H1 (cell line): ENCODE results near the gene NOL12. TPM values are rescaled to one million over a fixed set of nuclear protein-coding genes. Genes with fewer than 3 reads are reported as not detected.

Experiments
- CTCF ChIA-PET: fragments of 300-600 bp; sonication (Branson Sonifier 250); formaldehyde crosslinking; loops from one replicate; lab custom pipeline; 2021; ENCODE audit not compliant: partially characterized antibody; lab: Charles Lee
- POLR2A ChIA-PET: fragments of 300-600 bp; sonication (Branson Sonifier 250); formaldehyde crosslinking; loops from one replicate; lab custom pipeline; 2021; ENCODE audit warnings: inconsistent platforms; ENCODE audit not compliant: partially characterized antibody; lab: Charles Lee
- DNase-seq, 2 experiments: peaks; one replicate each; pipeline versions ENCODE4 v3.0.0 to v3.0.0-alpha.2; 2010 to 2022; ENCODE audit warnings: low spot score in 2 of 2, low read depth in 1 of 2, mixed read lengths in 1 of 2
- FAIRE-seq: peaks from 2 replicates; lab custom pipeline; 2011; peaks lifted over from hg19 to GRCh38; lab: Jason Lieb, UNC
- H2AFZ ChIP-seq: 2 replicates; pipeline ENCODE4 v1.8.1; 2012; ENCODE audit warnings: low read length, inconsistent platforms
- H2AK5ac ChIP-seq: 2 replicates; pipeline ENCODE4 v1.6.1; 2013; ENCODE audit warnings: low read depth, low read length
- H2BK120ac ChIP-seq: replicated peaks from 2 replicates; pipeline ENCODE3; 2013; ENCODE audit warnings: low read depth, low read length, inconsistent platforms
- H2BK12ac ChIP-seq: 2 replicates; pipeline ENCODE4 v1.6.1; 2013; ENCODE audit warnings: low read depth, low read length
- H2BK15ac ChIP-seq: 2 replicates; pipeline ENCODE4 v1.6.1; 2013; ENCODE audit warnings: low read length
- H2BK20ac ChIP-seq: 2 replicates; pipeline ENCODE4 v1.6.1; 2013; ENCODE audit warnings: low read length
- H2BK5ac ChIP-seq: 2 replicates; pipeline ENCODE4 v1.6.1; 2013; ENCODE audit warnings: low read depth, low read length
- H3K14ac ChIP-seq: 2 replicates; pipeline ENCODE4 v1.6.1; 2013; ENCODE audit warnings: inconsistent platforms; ENCODE audit not compliant: insufficient read length
- H3K18ac ChIP-seq: 2 replicates; pipeline ENCODE4 v1.6.1; 2013; ENCODE audit warnings: low read length; ENCODE audit errors: extremely low read depth
- H3K23ac ChIP-seq: 2 replicates; pipeline ENCODE4 v1.6.1; 2013; ENCODE audit warnings: inconsistent platforms; ENCODE audit not compliant: insufficient read length
- H3K23me2 ChIP-seq: 2 replicates; pipeline ENCODE4 v1.6.1; 2013; ENCODE audit warnings: low read depth, low read length
- H3K27ac ChIP-seq: 2 replicates; pipeline ENCODE4 v1.6.1; 2011; ENCODE audit warnings: low read depth, low read length, inconsistent platforms
- H3K27me3 ChIP-seq, 4 experiments: replicated peaks in 1 of 4; 1 replicate in 1 of 4; 2 replicates in 3 of 4; pipeline versions ENCODE4 v1.6.1 to v1.8.1; 2011 to 2013; ENCODE audit warnings: low read length in 3 of 4, mild to moderate bottlenecking in 3 of 4, inconsistent platforms in 2 of 4, mixed read lengths in 2 of 4, moderate library complexity in 1 of 4; ENCODE audit not compliant: control insufficient read depth in 3 of 4, insufficient read depth in 3 of 4; ENCODE audit errors: extremely low read depth in 1 of 4
- H3K36me3 ChIP-seq, 4 experiments: 2 replicates each; pipeline versions ENCODE4 v1.6.1 to v1.8.1; 2011 to 2013; ENCODE audit warnings: mild to moderate bottlenecking in 4 of 4, low read length in 3 of 4, moderate library complexity in 2 of 4, control low read depth in 1 of 4, inconsistent platforms in 1 of 4; ENCODE audit not compliant: insufficient read depth in 4 of 4, control insufficient read depth in 2 of 4
- H3K4ac ChIP-seq: replicated peaks from 2 replicates; pipeline ENCODE3; 2013; ENCODE audit warnings: low read length, low read depth, mixed read lengths, inconsistent platforms; ENCODE audit not compliant: insufficient read length
- H3K4me1 ChIP-seq, 4 experiments: replicated peaks in 1 of 4; 1 replicate in 1 of 4; 2 replicates in 3 of 4; pipeline versions ENCODE4 v1.6.1 to v1.8.1; 2011 to 2013; ENCODE audit warnings: low read length in 3 of 4, inconsistent platforms in 2 of 4, mixed read lengths in 1 of 4; ENCODE audit not compliant: insufficient read depth in 4 of 4, control insufficient read depth in 3 of 4
- H3K4me2 ChIP-seq, 2 experiments: 2 replicates each; pipeline versions ENCODE4 v1.6.1 to v1.8.1; 2011 to 2013; ENCODE audit warnings: low read depth in 2 of 2, low read length in 2 of 2, control low read depth in 1 of 2, inconsistent platforms in 1 of 2, mild to moderate bottlenecking in 1 of 2; ENCODE audit not compliant: insufficient read depth in 1 of 2
- H3K4me3 ChIP-seq, 4 experiments: fragments of 200-600, 300-600 bp in 1 of 4; sonication (generic), shearing (Covaris generic), sonication (Bioruptor Twin) in 1 of 4; 2 replicates each; pipeline versions ENCODE4 v1.5.1 to v1.8.1; 2011 to 2016; ENCODE audit warnings: low read length in 4 of 4, low read depth in 3 of 4, control low read depth in 2 of 4, inconsistent platforms in 2 of 4, mild to moderate bottlenecking in 2 of 4, mixed read lengths in 1 of 4, moderate library complexity in 1 of 4; ENCODE audit not compliant: insufficient read depth in 2 of 4; ENCODE audit errors: extremely low read depth in 1 of 4
- H3K56ac ChIP-seq: replicated peaks from 2 replicates; pipeline ENCODE3; 2013; ENCODE audit warnings: low read depth, mild to moderate bottlenecking, mixed read lengths, low read length, inconsistent platforms; ENCODE audit not compliant: insufficient read length
- H3K79me1 ChIP-seq: 2 replicates; pipeline ENCODE4 v1.6.1; 2013; ENCODE audit warnings: low read depth, low read length, control low read depth
- H3K79me2 ChIP-seq, 2 experiments: 2 replicates each; pipeline versions ENCODE4 v1.6.1 to v1.8.1; 2012 to 2013; ENCODE audit warnings: low read length in 2 of 2, mild to moderate bottlenecking in 2 of 2, inconsistent platforms in 1 of 2; ENCODE audit not compliant: insufficient read depth in 2 of 2, control insufficient read depth in 1 of 2
- H3K9ac ChIP-seq, 4 experiments: replicated peaks in 1 of 4; 1 replicate in 1 of 4; 2 replicates in 3 of 4; pipeline versions ENCODE4 v1.6.1 to v1.8.1; 2011 to 2013; ENCODE audit warnings: low read depth in 3 of 4, low read length in 3 of 4, control low read depth in 2 of 4, mild to moderate bottlenecking in 2 of 4, moderate library complexity in 2 of 4, inconsistent platforms in 1 of 4; ENCODE audit errors: extremely low read depth in 1 of 4
- H3K9me3 ChIP-seq, 2 experiments: 2 replicates each; pipeline versions ENCODE4 v1.6.1 to v1.8.1; 2012 to 2013; ENCODE audit warnings: mild to moderate bottlenecking in 2 of 2, moderate library complexity in 2 of 2, control low read depth in 1 of 2, inconsistent platforms in 1 of 2, low read depth in 1 of 2, low read length in 1 of 2, mixed read lengths in 1 of 2; ENCODE audit not compliant: insufficient read depth in 2 of 2
- H4K20me1 ChIP-seq, 2 experiments: replicated peaks in 1 of 2; 2 replicates each; pipeline versions ENCODE3 to v1.8.1; 2011 to 2013; ENCODE audit warnings: inconsistent platforms in 2 of 2, low read length in 2 of 2, mild to moderate bottlenecking in 1 of 2; ENCODE audit not compliant: insufficient read depth in 2 of 2, control insufficient read depth in 1 of 2
- H4K5ac ChIP-seq: 2 replicates; pipeline ENCODE4 v1.6.1; 2013; ENCODE audit warnings: low read length, low read depth, mixed read lengths, inconsistent platforms; ENCODE audit not compliant: insufficient read length
- H4K8ac ChIP-seq: 2 replicates; pipeline ENCODE4 v1.8.0; 2013; ENCODE audit warnings: mild to moderate bottlenecking, moderate library complexity, low read length, inconsistent platforms; ENCODE audit not compliant: insufficient read depth; ENCODE audit errors: extremely low read depth
- H4K91ac ChIP-seq: replicated peaks from 2 replicates; pipeline ENCODE3; 2013; ENCODE audit warnings: low read length, mixed read lengths, inconsistent platforms; ENCODE audit not compliant: insufficient read length
- ATF2 ChIP-seq: IDR thresholded peaks from 2 replicates; pipeline ENCODE4 v1.6.1; 2012; ENCODE audit warnings: low read length, inconsistent platforms
- BACH1 ChIP-seq: IDR thresholded peaks from 2 replicates; pipeline ENCODE4 v1.6.1; 2012; ENCODE audit warnings: low read length, improper control_type of control experiment
- BRCA1 ChIP-seq: IDR thresholded peaks from 2 replicates; pipeline ENCODE4 v1.6.1; 2012; ENCODE audit warnings: low read depth, low read length, improper control_type of control experiment
- HDAC2 ChIP-seq, 2 experiments: fragments of 300-600 bp in 1 of 2; sonication (generic) in 1 of 2; IDR thresholded peaks; 2 replicates each; pipeline ENCODE4 v1.6.1; 2011 to 2012; ENCODE audit warnings: low read depth in 2 of 2, low read length in 2 of 2, mild to moderate bottlenecking in 2 of 2, moderate library complexity in 2 of 2, borderline replicate concordance in 1 of 2, inconsistent platforms in 1 of 2
- KDM5A ChIP-seq: fragments of 200-600 bp; IDR thresholded peaks from 2 replicates; pipeline ENCODE4 v1.7.1; 2012; ENCODE audit warnings: mild to moderate bottlenecking, low read length, inconsistent platforms, mixed read lengths
- SP4 ChIP-seq: IDR thresholded peaks from 2 replicates; pipeline ENCODE4 v1.6.1; 2012; ENCODE audit warnings: low read length, inconsistent platforms
- WGBS, 2 experiments: shearing (Covaris generic) in 1 of 2; methylation state at CpG; one replicate each; pipeline versions ENCODE4 v1.1.6 to v1.1.7; 2013 to 2015; ENCODE audit warnings: low lambda C conversion rate in 2 of 2, mixed read lengths in 2 of 2, inconsistent platforms in 1 of 2, low coverage in 1 of 2, missing lambda C conversion rate in 1 of 2; ENCODE audit not compliant: insufficient replicate concordance in 2 of 2, insufficient coverage in 1 of 2, insufficient read length in 1 of 2; ENCODE audit errors: extremely low coverage in 1 of 2, missing lambda C conversion rate in 1 of 2; 5-methylcytosine and 5-hydroxymethylcytosine counted together
- polyA plus RNA-seq, 7 experiments: library from polyadenylated mRNA; depleted of rRNA in 3 of 7; stranded (reverse) in 5 of 7; unstranded in 2 of 7; fragments of >200 nt in 5 of 7; fragments of 200-250 nt in 2 of 7; gene quantifications; 1 replicate in 5 of 7; 2 replicates in 1 of 7; 4 replicates in 1 of 7; pipeline versions ENCODE4 v1.2.1 to v1.2.3, GENCODE V29; 2011 to 2013; ENCODE audit warnings: missing spikeins in 2 of 7, mixed read lengths in 2 of 7
- total RNA-seq: library from RNA; stranded (reverse); fragmentation: NEBNext Ultra II Directional; extraction: Animal tissue kit (Norgen Biotek cat#: 25700); gene quantifications from 2 replicates; pipeline ENCODE4 v1.2.1, GENCODE V29; 2021

The NOL12 gene
- total and polyA plus RNA-seq, 2 of the 8 experiments (the other 6 are each of a cell fraction or from before 2014, with no cell fraction given) = 25.3 to 28.3 TPM

- Histone ChIP-seq H4K5ac (no peak overlapping the region), H3K18ac (no peak overlapping the region), H3K4me2 (no peak overlapping the region), H2AK5ac (no peak overlapping the region)
- DNase-seq = no peak
- TF ChIP-seq BACH1 = no peak
- TF ChIP-seq ATF2 = no peak
- TF ChIP-seq SP4 = no peak
- TF ChIP-seq HDAC2 (IDR thresholded peaks at IDR 0.05; ENCODE audit: borderline replicate concordance in 1 of 2, low read depth in 2 of 2, low read length in 2 of 2) = no peak
- no peak for TF ChIP-seq BRCA1
- no peak for TF ChIP-seq KDM5A
- TF ChIP-seq, all 59 proteins: peak for 0
- Histone ChIP-seq H2AFZ (no peak overlapping the region), H3K9ac (no peak overlapping the region), H4K91ac (no peak overlapping the region), H4K20me1 (peaks cover 23 to 47% of the 10 kb centered on the region in 2 experiments), H2BK5ac (no peak overlapping the region), H3K27me3 (no peaks in the 10 kb centered on the region), H2BK20ac (no peak overlapping the region), H3K4me3 (no peak overlapping the region), H3K27ac (no peak overlapping the region), H2BK120ac (no peak overlapping the region), H2BK12ac (no peak overlapping the region), H3K4me1 (peaks cover 0 to 17% (median 3%) of the 10 kb centered on the region in 4 experiments; a peak in 4 of 7 replicates), H3K79me2 (peaks cover 25 to 56% of the 10 kb centered on the region in 2 experiments; a peak in 3 of 4 replicates), H3K79me1 (peaks cover 30% of the 10 kb centered on the region), H3K23ac (no peak overlapping the region), H3K56ac (no peak overlapping the region), H2BK15ac (no peak overlapping the region), H3K9me3 (no peaks in the 10 kb centered on the region), H3K36me3 (peaks cover 2 to 16% (median 8%) of the 10 kb centered on the region in 4 experiments; a peak in 5 of 8 replicates), H3K14ac (no peak overlapping the region), H4K8ac (no peak overlapping the region), H3K23me2 (peaks cover 7% of the 10 kb centered on the region; the same call in 1 of the 2 replicates), H3K4ac (no peak overlapping the region)
- WGBS, 2 experiments = 88% methylated on average over 15 of the region's 16 CpGs; no CpG with 5 or more reads in 1 of the 2 experiments
- ChIA-PET POLR2A (interaction anchor here (0.5 to 2.7 kb wide), 4 partner anchors 10 to 79 kb away, joined by 3 to 13 read pairs (median 3); partner anchors contain the start of gene LGALS1), CTCF (interaction anchor here (0.6 to 12.1 kb wide), 7 partner anchors 12 to 105 kb away, joined by 3 to 165 read pairs (median 6); partner anchors contain the start of genes LGALS1 and SH3BP1)
- FAIRE-seq = no peak
Observed at GRCh38 chr22:37663521-37664140, 22.5 kb upstream of the NOL12 start.
